Measurements from ENCODE around the gene FAM149A.

DNA sequence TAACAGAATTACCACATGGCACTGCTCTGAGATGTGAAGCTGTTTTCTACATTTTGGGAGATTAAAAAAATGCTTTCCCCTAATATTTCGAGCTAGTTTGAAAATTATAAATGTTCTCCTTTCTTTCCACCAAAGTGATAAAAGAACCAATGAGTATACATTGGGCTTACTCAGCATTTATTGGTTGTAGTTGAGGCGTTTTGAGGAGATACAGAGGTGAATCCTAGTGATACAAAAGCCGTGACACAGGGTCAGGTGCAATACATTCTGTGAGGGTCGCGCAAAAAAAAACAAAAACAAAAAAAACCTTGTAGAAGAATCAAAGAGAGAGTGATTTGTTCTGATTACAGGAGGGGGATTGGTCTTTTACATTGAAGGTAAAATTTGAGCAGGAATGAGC, 54.5 kb downstream of the FAM149A start:
- TF ChIP-seq, protein P1, sequence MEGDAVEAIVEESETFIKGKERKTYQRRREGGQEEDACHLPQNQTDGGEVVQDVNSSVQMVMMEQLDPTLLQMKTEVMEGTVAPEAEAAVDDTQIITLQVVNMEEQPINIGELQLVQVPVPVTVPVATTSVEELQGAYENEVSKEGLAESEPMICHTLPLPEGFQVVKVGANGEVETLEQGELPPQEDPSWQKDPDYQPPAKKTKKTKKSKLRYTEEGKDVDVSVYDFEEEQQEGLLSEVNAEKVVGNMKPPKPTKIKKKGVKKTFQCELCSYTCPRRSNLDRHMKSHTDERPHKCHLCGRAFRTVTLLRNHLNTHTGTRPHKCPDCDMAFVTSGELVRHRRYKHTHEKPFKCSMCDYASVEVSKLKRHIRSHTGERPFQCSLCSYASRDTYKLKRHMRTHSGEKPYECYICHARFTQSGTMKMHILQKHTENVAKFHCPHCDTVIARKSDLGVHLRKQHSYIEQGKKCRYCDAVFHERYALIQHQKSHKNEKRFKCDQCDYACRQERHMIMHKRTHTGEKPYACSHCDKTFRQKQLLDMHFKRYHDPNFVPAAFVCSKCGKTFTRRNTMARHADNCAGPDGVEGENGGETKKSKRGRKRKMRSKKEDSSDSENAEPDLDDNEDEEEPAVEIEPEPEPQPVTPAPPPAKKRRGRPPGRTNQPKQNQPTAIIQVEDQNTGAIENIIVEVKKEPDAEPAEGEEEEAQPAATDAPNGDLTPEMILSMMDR (IDR thresholded peaks at IDR 0.05; ENCODE audit: insufficient read depth, low read length, poor library complexity, severe bottlenecking): no peak
- TF ChIP-seq EZH2phosphoT487 (conservative IDR thresholded peaks at IDR 0.05; ENCODE audit: low read length): no peak
